UCSD-AML1 (cell line): Measurements from ENCODE around the gene ALG14.
"Not testable (repeated sequence)": the region's sequence is repeated elsewhere in the genome, so short reads cannot be mapped to it uniquely, and the experiment has no call there.

Experiments
- DNase-seq: peaks from one replicate; lab custom pipeline; 2025; ENCODE audit not compliant: unreplicated experiment; lab: John Stamatoyannopoulos, UW

The ALG14 gene

GRCh38 chr1:94955767-94956632, 116.8 kb downstream of the ALG14 start:
- no peak for DNase-seq

DNA sequence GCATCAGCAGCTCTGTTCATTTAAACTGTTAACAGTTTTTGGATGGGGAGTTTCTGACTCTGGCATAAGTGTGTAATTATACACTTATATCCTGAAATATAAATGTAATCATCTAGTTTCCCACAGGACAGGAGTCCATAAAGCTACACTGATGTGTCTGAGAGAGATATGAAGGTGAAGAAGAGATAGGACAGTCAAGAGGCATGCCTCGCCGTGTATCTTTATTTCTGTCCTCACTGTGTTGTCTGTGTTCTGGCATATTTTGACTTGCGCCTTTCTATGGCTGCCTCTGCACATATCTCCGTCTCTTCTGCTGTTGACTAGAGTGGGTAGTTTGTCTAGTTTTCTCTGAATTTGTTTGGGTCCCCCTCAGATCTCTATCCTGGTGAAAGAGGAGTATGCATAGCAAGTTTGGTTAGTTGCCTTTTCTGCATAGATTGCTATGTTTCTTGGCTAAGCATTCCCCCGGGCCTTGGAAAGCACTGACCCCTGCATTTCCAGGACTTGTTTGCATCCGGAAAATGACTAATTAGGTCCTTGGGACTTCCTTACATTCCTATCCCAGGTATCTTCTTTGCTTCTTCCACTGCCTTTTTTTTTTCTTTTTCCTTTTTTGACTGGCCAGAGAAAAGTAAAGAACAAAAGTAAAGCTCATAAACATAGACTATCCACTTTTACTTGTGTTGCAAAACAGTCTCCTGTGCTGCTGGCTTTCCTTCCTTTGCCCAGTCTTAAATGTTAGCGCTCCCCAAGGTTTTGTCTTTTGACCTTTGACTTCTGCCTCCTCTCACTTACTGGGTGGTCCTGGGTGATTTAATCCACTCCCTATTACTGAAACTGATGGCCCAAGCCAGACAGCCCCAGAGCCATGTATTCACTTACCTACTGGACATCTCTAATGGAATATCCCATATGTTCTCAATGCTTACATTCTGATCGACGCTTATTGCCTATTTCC, 118.2 kb downstream of the ALG14 start:
- DNase-seq: no peak

- no peak for DNase-seq
Observed at GRCh38 chr1:94953746-94954145, 119.0 kb downstream of the ALG14 start.

DNA sequence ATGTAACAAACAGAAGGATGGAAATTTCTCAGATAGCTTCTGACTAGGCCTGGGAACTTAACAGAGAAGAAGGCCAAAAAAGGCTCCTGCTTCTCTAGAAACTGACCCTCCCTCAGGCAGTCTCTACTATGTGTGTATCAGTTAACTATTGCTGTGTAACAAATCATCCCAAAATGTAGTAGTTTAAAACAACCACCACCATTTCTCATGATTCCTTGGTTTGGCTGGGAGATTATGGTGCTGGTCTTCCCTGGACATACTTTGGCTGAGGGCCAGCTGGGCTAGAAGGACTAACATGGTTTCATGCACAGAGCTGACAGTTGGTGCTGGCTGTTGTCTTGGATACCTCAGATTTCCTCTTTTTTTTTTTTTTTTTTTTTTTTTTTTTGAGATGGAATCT, 119.6 kb downstream of the ALG14 start:
- DNase-seq: no peak

- DNase-seq: no peak
Observed at GRCh38 chr1:94952539-94952938, 120.2 kb downstream of the ALG14 start.

DNA sequence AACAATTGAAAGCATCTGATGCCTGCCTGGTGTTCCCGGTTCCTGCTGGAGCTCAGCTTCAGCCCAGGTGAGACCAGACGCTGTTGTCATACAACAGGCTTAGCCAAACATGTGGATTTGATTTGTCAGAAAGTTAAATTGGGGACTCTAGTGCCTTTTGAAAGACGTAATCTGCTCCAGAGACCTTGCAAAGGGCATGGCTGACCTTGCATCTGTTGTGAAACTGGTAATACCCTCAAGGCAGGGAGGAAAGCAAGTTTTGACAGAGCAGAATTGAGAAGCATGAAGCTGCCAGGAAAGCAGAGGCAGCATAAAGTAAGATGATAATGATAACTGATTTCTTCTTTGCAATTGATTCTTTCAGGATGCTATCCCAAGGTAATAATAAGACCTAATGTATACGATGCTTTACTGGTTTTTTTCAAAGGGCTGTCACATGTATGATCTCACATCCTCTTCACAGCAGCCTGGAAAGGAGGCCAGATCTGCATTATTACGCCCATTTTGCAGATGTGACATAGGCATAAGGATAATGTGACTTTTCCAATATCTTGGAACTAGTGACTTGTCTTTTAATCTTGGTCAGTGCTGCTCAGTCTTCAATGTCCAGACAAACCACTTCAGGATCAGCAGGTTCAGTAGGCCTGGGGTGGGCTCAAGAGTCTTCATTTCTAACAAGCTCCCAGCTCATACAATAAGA, 121.1 kb downstream of the ALG14 start:
- DNase-seq: no peak

GRCh38 chr1:94951046-94951445, 121.7 kb downstream of the ALG14 start:
- DNase-seq: no peak

GRCh38 chr1:94949681-94950661, 122.8 kb downstream of the ALG14 start:
- no peak for DNase-seq

GRCh38 chr1:94947437-94947836, 125.3 kb downstream of the ALG14 start:
- no peak for DNase-seq

- DNase-seq: no peak
Observed at GRCh38 chr1:94946886-94947285, 125.9 kb downstream of the ALG14 start.

DNA sequence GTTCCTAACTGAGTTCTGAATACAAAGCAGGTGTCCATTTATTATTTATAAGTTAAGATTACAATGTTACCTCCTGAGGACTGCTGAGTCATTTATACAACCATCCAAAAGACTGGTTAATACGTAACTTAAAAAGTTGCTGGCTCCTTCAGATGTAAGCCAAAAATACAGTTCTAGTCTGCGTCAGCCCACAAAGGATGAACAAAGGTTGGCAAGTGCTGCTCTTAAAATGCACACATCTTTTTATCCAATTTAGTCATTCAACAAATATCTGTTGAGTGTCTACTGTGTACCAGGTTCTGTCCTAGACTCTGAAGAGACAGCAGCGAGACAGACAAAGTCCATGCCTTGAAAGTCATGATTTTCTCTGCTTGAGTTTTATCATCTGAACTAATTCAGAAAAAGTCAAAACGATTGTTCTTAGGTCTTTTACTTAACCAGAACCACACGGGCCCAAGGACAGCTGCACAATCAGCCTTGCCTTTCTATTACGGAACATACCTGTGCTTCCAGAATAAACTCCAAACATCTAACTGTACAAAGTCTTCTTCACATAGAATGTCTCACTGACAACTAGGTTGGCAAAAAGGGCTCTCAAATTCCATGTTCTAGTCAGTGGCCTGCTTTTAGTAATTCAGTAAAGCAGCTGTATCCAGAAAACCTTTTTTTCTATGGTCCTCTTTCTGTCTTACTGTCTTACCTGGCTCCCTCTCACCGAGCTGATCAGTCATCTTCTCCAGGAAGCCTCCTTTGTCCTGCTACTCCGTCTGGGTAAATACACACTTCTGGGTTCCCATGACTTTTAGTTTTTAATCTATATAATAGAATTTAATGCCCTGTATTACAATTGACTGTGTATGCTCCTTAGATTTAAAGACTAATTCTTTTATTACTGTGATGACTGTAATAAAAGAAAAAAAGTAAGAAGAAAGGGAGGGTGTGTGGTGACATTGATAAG, 130.3 kb downstream of the ALG14 start:
- no peak for DNase-seq

DNA sequence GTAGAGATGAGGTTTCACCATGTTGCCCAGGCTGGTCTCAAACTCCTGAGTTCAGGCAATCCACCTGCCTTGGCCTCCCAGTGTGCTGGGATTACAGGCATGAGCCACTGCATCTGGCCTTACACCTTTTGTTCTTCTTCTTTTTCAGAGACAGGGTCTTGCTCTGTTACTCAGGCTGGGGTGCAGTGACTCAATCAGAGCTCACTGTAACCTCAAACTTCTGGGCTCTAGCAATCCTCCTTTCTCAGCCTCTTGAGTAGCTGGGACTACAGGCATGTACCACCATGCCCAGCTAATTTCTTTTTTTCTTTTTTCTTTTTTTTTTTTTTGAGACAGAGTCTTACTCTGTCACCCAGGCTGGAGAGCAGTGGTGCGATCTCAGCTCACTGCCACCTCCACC, 131.3 kb downstream of the ALG14 start:
- not testable (repeated sequence) for DNase-seq

GRCh38 chr1:94940738-94941137, 132.0 kb downstream of the ALG14 start:
- no peak for DNase-seq

- DNase-seq: no peak
Observed at GRCh38 chr1:94937820-94938219, 134.9 kb downstream of the ALG14 start.

DNA sequence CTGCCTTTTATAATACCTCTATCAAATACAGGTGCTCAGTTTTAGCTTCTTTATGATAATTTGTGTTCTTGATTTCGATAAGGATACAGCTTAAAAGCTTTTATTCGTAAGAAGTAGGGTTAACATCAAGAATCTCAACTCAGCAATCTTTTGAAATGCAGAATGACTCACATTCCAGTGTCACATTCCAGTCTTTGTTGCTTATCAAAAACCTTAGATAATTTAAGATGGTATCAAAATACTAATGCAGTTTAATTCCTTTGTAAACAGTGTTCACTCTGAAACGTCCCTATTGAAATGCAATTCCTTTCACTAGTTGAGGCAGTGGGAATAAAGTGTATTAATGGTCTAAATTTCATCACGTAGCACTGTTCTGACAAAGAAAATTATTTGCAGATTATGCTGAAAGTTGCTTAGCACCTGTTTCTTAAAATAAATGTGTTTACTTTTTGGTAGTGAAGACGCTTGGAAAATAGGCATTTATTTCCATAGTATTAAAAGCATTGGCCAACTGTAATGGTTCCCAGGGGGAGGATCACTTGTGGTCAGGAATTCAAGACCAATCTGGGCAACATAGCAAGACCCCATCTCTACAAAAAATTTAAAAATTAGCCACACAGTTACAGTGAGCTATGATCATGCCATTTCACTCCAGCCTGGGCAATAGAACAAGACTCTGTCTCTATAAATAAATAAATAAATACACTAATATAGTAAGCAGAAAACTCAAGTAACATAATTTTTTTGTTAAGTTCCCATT, 135.7 kb downstream of the ALG14 start:
- DNase-seq: no peak

DNA sequence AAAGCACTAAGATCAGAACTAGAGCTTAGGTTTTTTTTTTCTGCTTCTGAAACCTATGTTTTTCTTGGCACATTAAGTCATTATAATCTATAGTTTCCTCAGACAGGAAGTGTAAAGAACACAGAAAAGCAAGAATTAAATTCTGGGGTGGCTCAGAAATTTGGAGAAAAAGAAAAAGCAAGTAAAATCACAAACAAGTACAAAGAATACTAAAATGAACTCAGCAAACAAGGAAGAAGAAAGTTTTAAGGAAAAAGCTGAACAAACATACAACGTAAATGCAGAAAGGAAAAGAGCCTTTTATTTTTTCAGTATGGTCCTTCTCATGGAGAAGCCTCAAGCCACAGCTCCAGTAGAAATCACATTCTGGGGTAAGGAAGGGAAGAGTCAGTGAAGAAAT, 137.3 kb downstream of the ALG14 start:
- no peak for DNase-seq

GRCh38 chr1:94935034-94935433, 137.7 kb downstream of the ALG14 start:
- no peak for DNase-seq

GRCh38 chr1:94934551-94934950, 138.2 kb downstream of the ALG14 start:
- no peak for DNase-seq
